ENCODE results near the gene AOX1. TPM values are rescaled to one million over a fixed set of nuclear protein-coding genes. Genes with fewer than 3 reads are reported as not detected.
"Not testable (repeated sequence)": the region's sequence is repeated elsewhere in the genome, so short reads cannot be mapped to it uniquely, and the experiment has no call there.

The AOX1 gene
- polyA plus RNA-seq, 4 donors: 0.45 to 27.3 (median 1.8) TPM

DNA sequence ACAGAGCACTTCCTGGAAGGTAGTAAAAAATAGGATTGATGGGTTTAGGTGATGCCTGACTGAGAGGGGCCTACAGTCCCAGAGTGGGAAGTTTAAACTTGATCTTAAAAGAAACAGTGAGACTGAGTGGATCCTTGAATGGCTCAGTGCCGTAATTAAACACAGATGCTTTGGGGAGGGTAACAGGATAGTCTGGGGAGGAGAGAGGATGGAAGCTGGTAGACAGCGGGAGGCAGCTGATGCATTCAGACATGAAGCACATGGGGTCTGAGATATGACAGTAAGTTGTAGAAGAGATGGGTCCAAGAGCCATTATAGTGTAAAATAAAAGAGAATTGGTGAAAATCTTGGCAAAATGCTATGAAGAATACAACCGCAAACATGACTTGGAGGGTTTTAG lies 54.4 kb downstream of the AOX1 start:
- Histone ChIP-seq H3K4me1 (ENCODE audit: control insufficient read depth in 3 of 3, insufficient read depth in 2 of 3, low read depth in 1 of 3, low read length in 2 of 3) (no peaks in the 10 kb centered on the region), H3K4me3 (ENCODE audit: low read depth in 1 of 3, low read length in 3 of 3) (no peak overlapping the region), H3K9me3 (ENCODE audit: control insufficient read depth in 2 of 2, insufficient read depth in 1 of 2, low read depth in 1 of 2, low read length in 1 of 2) (no peaks in the 10 kb centered on the region), H3K27me3 (ENCODE audit: control insufficient read depth in 3 of 3, insufficient read depth in 3 of 3, low read length in 3 of 3) (no peaks in the 10 kb centered on the region), H3K36me3 (ENCODE audit: control insufficient read depth in 3 of 3, insufficient read depth in 2 of 3, low read depth in 1 of 3, low read length in 3 of 3) (no peaks in the 10 kb centered on the region), H3K27ac (ENCODE audit: low read depth in 1 of 3, low read length in 2 of 3) (no peak overlapping the region)
- WGBS, 3 donors: 93 to 97% (median 94%) methylated on average over 3 of the region's 3 CpGs
- no peak for FAIRE-seq
- DNase-seq: no peak

DNA sequence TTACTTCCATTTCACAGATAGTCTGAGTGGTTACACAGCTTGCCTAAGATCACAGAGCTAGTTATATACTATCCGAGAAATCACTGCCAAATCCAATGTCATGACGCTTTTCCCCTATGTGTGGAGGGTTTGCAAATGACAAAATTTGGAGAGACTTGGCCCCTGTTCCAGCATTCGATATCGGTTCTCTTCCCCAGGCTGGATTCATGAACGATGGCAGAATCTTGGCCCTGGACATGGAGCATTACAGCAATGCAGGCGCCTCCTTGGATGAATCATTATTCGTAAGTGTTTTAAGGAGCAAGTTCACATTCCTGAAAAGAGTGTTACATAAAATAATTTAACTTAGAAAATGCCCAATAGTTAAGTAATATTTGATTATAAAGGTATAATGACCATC lies 55.1 kb downstream of the AOX1 start:
- WGBS, 3 donors: 87 to 98% (median 93%) methylated on average over 7 of the region's 7 CpGs
- H3K4me3 ChIP-seq (ENCODE audit: low read depth in 1 of 3, low read length in 3 of 3): no peak overlapping the region
- no peaks in the 10 kb centered on the region for H3K36me3 ChIP-seq (ENCODE audit: control insufficient read depth in 3 of 3, insufficient read depth in 2 of 3, low read depth in 1 of 3, low read length in 3 of 3)
- no peak for FAIRE-seq
- H3K27ac ChIP-seq (ENCODE audit: low read depth in 1 of 3, low read length in 2 of 3): no peak overlapping the region
- no peak for DNase-seq
- no peaks in the 10 kb centered on the region for H3K4me1 ChIP-seq (ENCODE audit: control insufficient read depth in 3 of 3, insufficient read depth in 2 of 3, low read depth in 1 of 3, low read length in 2 of 3)
- no peaks in the 10 kb centered on the region for H3K27me3 ChIP-seq (ENCODE audit: control insufficient read depth in 3 of 3, insufficient read depth in 3 of 3, low read length in 3 of 3)
- H3K9me3 ChIP-seq (ENCODE audit: control insufficient read depth in 2 of 2, insufficient read depth in 1 of 2, low read depth in 1 of 2, low read length in 1 of 2): no peaks in the 10 kb centered on the region

DNA sequence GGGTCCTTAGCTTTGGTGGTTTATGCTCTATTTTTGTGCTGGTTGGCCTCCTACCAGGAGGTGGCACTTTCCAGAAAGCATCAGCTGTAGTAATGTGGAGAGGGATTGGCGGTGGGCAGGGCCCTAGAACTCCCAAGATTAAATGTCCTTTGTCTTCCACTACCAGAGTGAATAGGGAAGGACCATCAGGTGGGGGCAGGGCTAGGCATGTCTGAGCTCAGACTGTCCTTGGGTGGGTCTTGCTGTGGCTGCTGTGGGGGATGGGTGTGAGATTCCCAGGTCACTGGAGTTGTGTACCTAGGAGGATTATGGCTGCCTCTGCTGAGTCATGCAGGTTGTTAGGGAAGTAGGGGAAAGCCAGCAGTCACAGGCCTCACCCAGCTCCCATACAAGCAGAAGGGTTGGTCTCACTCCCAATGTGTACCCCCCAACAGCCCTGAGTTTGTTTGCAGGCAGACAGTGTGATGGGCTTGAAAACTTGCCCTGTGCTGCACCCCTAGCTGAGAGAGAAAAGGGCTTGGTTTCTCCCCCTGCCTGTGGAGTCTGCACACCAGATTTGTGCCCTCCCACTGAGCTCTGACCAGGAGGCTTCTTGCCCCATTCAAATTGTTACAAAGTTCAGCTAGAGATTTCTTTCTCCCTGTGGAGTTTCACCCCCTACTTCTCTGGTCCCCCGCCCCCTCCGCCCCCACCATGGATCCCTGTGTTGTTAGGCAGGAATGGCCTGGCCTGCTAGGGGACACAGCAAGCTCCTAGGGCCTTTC lies 62.9 kb downstream of the AOX1 start:
- H3K27ac ChIP-seq (ENCODE audit: low read depth in 1 of 3, low read length in 2 of 3): peak overlapping the region in 1 of 3 donors; percentile 68
- DNase-seq: peak; percentile 26 to 79

DNA sequence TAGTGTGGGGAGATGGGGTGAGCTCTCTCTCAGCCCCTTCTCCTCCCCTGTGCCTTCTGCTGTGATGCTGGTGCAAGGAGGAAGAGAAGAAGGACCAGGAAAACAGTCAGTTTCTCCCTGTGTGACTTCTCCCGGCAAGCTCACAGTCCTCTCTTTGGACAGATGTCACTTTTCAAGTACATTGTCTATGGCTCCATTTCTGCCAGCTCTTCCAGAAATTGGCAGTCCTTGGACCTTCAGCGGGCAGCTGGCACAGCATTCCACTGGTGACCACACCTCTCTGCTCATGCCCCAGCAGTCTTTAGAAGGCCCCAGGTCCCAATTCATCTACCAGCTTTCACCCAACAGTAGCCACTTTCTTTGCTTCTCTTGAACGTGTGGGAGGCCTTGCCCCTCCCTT lies 63.9 kb downstream of the AOX1 start:
- Histone ChIP-seq H3K36me3 (ENCODE audit: control insufficient read depth in 3 of 3, insufficient read depth in 2 of 3, low read depth in 1 of 3, low read length in 3 of 3) (no peaks in the 10 kb centered on the region), H3K4me3 (ENCODE audit: low read depth in 1 of 3, low read length in 3 of 3) (no peak overlapping the region), H3K27me3 (ENCODE audit: control insufficient read depth in 3 of 3, insufficient read depth in 3 of 3, low read length in 3 of 3) (peaks cover 0 to 2% (median 0%) of the 10 kb centered on the region in 3 donors), H3K9me3 (ENCODE audit: control insufficient read depth in 2 of 2, insufficient read depth in 1 of 2, low read depth in 1 of 2, low read length in 1 of 2) (no peaks in the 10 kb centered on the region), H3K4me1 (ENCODE audit: control insufficient read depth in 3 of 3, insufficient read depth in 2 of 3, low read depth in 1 of 3, low read length in 2 of 3) (peaks cover 0 to 12% (median 0%) of the 10 kb centered on the region in 3 donors), H3K27ac (ENCODE audit: low read depth in 1 of 3, low read length in 2 of 3) (peak overlapping the region in 1 of 3 donors; percentile 68)
- WGBS, 3 donors: 81 to 90% (median 83%) methylated on average over 3 of the region's 3 CpGs
- DNase-seq (no peak), FAIRE-seq (no peak)

More for the DNA sequence above, 62.9 kb downstream of the AOX1 start:
- H3K4me1 ChIP-seq (ENCODE audit: control insufficient read depth in 3 of 3, insufficient read depth in 2 of 3, low read depth in 1 of 3, low read length in 2 of 3): peaks cover 0 to 12% (median 0%) of the 10 kb centered on the region in 3 donors
- H3K27me3 ChIP-seq (ENCODE audit: control insufficient read depth in 3 of 3, insufficient read depth in 3 of 3, low read length in 3 of 3); FAIRE-seq; H3K4me3 ChIP-seq (ENCODE audit: low read depth in 1 of 3, low read length in 3 of 3); H3K36me3 ChIP-seq (ENCODE audit: control insufficient read depth in 3 of 3, insufficient read depth in 2 of 3, low read depth in 1 of 3, low read length in 3 of 3); H3K9me3 ChIP-seq (ENCODE audit: control insufficient read depth in 2 of 2, insufficient read depth in 1 of 2, low read depth in 1 of 2, low read length in 1 of 2): not testable (repeated sequence)
- 86 to 94% (median 90%) methylated on average over 3 of the region's 3 CpGs for WGBS, 3 donors

DNA sequence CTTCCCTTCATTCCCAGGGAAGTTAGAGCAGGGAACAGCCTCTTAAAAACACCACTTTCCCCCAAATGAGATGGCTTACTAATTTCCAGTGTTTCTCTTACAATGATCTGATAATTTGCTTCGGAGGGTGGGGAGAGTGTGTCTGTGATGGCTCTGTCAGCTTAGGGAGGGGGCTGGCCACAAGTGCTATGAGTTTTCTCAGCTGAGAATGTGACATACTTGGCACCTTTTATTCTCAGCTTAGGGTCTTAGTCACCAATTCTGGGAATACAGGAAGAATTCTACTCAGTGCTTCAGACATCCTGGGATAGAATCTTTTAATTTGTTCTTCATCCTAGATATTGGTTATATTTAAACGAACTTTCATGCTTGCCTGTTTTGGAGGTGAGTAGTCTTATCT lies 64.4 kb downstream of the AOX1 start:
- DNase-seq: no peak
- no peak overlapping the region for H3K4me3 ChIP-seq (ENCODE audit: low read depth in 1 of 3, low read length in 3 of 3)
- H3K9me3 ChIP-seq (ENCODE audit: control insufficient read depth in 2 of 2, insufficient read depth in 1 of 2, low read depth in 1 of 2, low read length in 1 of 2): no peaks in the 10 kb centered on the region
- H3K27me3 ChIP-seq (ENCODE audit: control insufficient read depth in 3 of 3, insufficient read depth in 3 of 3, low read length in 3 of 3): peaks cover 0 to 2% (median 0%) of the 10 kb centered on the region in 3 donors
- peaks cover 0 to 12% (median 0%) of the 10 kb centered on the region in 3 donors for H3K4me1 ChIP-seq (ENCODE audit: control insufficient read depth in 3 of 3, insufficient read depth in 2 of 3, low read depth in 1 of 3, low read length in 2 of 3)
- FAIRE-seq: no peak
- 78 to 91% (median 87%) methylated on average over 2 of the region's 2 CpGs for WGBS, 3 donors
- H3K27ac ChIP-seq (ENCODE audit: low read depth in 1 of 3, low read length in 2 of 3): no peak overlapping the region
- no peaks in the 10 kb centered on the region for H3K36me3 ChIP-seq (ENCODE audit: control insufficient read depth in 3 of 3, insufficient read depth in 2 of 3, low read depth in 1 of 3, low read length in 3 of 3)

DNA sequence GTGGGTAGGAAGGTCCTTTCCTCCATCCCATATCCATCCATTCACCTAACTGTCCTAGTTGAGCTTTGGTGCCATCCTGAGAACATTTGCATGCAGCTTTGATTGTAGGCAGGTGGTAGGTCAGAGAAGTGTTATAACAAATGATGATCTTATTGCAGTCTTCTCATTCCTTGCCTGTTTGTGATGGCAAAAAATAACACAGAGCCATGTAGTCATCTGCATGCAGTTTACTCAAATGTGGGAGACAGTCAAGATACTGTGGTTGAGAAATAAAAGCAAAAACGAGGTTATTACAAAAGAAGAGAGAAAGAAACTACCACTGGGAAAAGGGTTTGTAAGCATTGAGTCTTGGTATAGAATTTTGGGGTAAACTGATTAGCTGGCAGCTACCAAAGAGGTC lies 66.3 kb downstream of the AOX1 start:
- Histone ChIP-seq H3K27ac (ENCODE audit: low read depth in 1 of 3, low read length in 2 of 3) (no peak overlapping the region), H3K4me3 (ENCODE audit: low read depth in 1 of 3, low read length in 3 of 3) (no peak overlapping the region), H3K27me3 (ENCODE audit: control insufficient read depth in 3 of 3, insufficient read depth in 3 of 3, low read length in 3 of 3) (peaks cover 0 to 2% (median 0%) of the 10 kb centered on the region in 3 donors), H3K4me1 (ENCODE audit: control insufficient read depth in 3 of 3, insufficient read depth in 2 of 3, low read depth in 1 of 3, low read length in 2 of 3) (peaks cover 0 to 12% (median 0%) of the 10 kb centered on the region in 3 donors), H3K36me3 (ENCODE audit: control insufficient read depth in 3 of 3, insufficient read depth in 2 of 3, low read depth in 1 of 3, low read length in 3 of 3) (no peaks in the 10 kb centered on the region), H3K9me3 (ENCODE audit: control insufficient read depth in 2 of 2, insufficient read depth in 1 of 2, low read depth in 1 of 2, low read length in 1 of 2) (no peaks in the 10 kb centered on the region)
- FAIRE-seq (no peak), DNase-seq (no peak)
- WGBS, 3 donors: 55 to 80% (median 65%) methylated on average over 1 of the region's 1 CpG

DNA sequence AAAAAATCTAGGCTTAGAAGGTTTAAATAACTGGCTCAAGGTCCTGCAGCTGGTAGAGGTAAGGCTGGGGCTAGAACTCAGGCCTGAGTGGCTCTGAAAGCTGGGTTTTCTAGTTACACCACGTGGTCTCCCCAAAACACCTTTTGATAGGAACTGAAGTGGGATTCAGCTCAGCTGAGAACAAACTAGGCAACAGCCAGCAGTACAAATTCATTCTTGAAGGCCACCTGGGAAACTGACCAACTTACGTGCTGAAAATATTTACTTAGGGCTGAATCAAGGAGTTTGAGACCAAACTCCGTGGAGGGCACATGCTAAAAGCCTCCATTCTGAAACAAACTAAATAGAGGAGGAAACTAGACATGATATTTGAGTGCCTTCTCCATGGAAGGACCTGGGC lies 67.2 kb downstream of the AOX1 start:
- no peak for FAIRE-seq
- WGBS, 3 donors: 77 to 87% (median 87%) methylated on average over 3 of the region's 3 CpGs
- Histone ChIP-seq H3K9me3 (ENCODE audit: control insufficient read depth in 2 of 2, insufficient read depth in 1 of 2, low read depth in 1 of 2, low read length in 1 of 2) (no peaks in the 10 kb centered on the region), H3K27ac (ENCODE audit: low read depth in 1 of 3, low read length in 2 of 3) (no peak overlapping the region), H3K36me3 (ENCODE audit: control insufficient read depth in 3 of 3, insufficient read depth in 2 of 3, low read depth in 1 of 3, low read length in 3 of 3) (no peaks in the 10 kb centered on the region), H3K4me3 (ENCODE audit: low read depth in 1 of 3, low read length in 3 of 3) (no peak overlapping the region), H3K4me1 (ENCODE audit: control insufficient read depth in 3 of 3, insufficient read depth in 2 of 3, low read depth in 1 of 3, low read length in 2 of 3) (peaks cover 0 to 12% (median 0%) of the 10 kb centered on the region in 3 donors), H3K27me3 (ENCODE audit: control insufficient read depth in 3 of 3, insufficient read depth in 3 of 3, low read length in 3 of 3) (peaks cover 0 to 2% (median 0%) of the 10 kb centered on the region in 3 donors)
- no peak for DNase-seq

DNA sequence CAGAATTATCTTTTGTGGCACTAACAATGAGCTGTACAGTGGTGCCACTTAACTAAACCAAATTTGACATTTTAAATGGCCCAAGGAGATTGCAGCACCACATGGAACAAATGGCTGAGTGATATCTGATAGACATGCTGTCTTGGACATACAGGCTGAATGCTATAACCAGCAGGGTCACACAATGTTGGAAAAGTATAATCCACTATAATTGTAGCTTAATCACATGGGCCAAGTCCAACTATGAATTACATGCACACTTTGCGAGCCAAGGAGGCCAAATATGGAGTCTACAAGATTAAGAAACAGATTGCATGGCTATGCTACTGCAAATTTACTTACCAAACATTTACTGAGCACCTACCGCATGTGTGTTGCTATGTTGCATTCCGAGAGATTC lies 69.0 kb downstream of the AOX1 start:
- DNase-seq (no peak), FAIRE-seq (no peak)
- no peak overlapping the region for H3K4me3 ChIP-seq (ENCODE audit: low read depth in 1 of 3, low read length in 3 of 3)
- H3K4me1 ChIP-seq (ENCODE audit: control insufficient read depth in 3 of 3, insufficient read depth in 2 of 3, low read depth in 1 of 3, low read length in 2 of 3): peaks cover 0 to 3% (median 0%) of the 10 kb centered on the region in 3 donors
- H3K36me3 ChIP-seq (ENCODE audit: control insufficient read depth in 3 of 3, insufficient read depth in 2 of 3, low read depth in 1 of 3, low read length in 3 of 3): no peaks in the 10 kb centered on the region
- peaks cover 0 to 2% (median 0%) of the 10 kb centered on the region in 3 donors for H3K27me3 ChIP-seq (ENCODE audit: control insufficient read depth in 3 of 3, insufficient read depth in 3 of 3, low read length in 3 of 3)
- WGBS, 3 donors: 77 to 91% (median 83%) methylated on average over 3 of the region's 3 CpGs
- no peaks in the 10 kb centered on the region for H3K9me3 ChIP-seq (ENCODE audit: control insufficient read depth in 2 of 2, insufficient read depth in 1 of 2, low read depth in 1 of 2, low read length in 1 of 2)
- H3K27ac ChIP-seq (ENCODE audit: low read depth in 1 of 3, low read length in 2 of 3): no peak overlapping the region

Data from small intestine (tissue), 7 donors.